GM18907 (cell line): ENCODE measurements around the gene USH2A.

ENCODE experiments used
- ATAC-seq: cut with Tn5 transposase; IDR thresholded peaks from one replicate; pipeline ENCODE4 v1.9.1; 2021; ENCODE audit warnings: mild to moderate bottlenecking, moderate library complexity; ENCODE audit not compliant: unreplicated experiment

Gene USH2A

GRCh38 chr1:215807911-215808436 is 615.3 kb downstream of the USH2A start:
- ATAC-seq: no peak

GRCh38 chr1:215807218-215807617 is 616.0 kb downstream of the USH2A start:
- no peak for ATAC-seq

GRCh38 chr1:215797859-215798258 is 625.4 kb downstream of the USH2A start:
- ATAC-seq: no peak

- ATAC-seq: no peak
Observed at GRCh38 chr1:215794156-215794555, 629.1 kb downstream of the USH2A start.

- no peak for ATAC-seq
Observed at GRCh38 chr1:215793180-215793579, 630.1 kb downstream of the USH2A start.

GRCh38 chr1:215792446-215792845 is 630.8 kb downstream of the USH2A start:
- no peak for ATAC-seq

GRCh38 chr1:215789981-215790380 is 633.3 kb downstream of the USH2A start:
- no peak for ATAC-seq

- ATAC-seq: no peak
Observed at GRCh38 chr1:215786997-215787396, 636.3 kb downstream of the USH2A start.

- no peak for ATAC-seq
Observed at GRCh38 chr1:215780641-215781040, 642.6 kb downstream of the USH2A start.

GRCh38 chr1:215780139-215780538 is 643.1 kb downstream of the USH2A start:
- no peak for ATAC-seq

- no peak for ATAC-seq
Observed at GRCh38 chr1:215779729-215780128, 643.5 kb downstream of the USH2A start.

GRCh38 chr1:215777370-215777925 is 645.8 kb downstream of the USH2A start:
- ATAC-seq: no peak

GRCh38 chr1:215776336-215776735 is 646.9 kb downstream of the USH2A start:
- ATAC-seq: no peak

GRCh38 chr1:215772151-215772550 is 651.1 kb downstream of the USH2A start:
- ATAC-seq: no peak

- ATAC-seq: no peak
Observed at GRCh38 chr1:215768303-215768702, 654.9 kb downstream of the USH2A start.

- no peak for ATAC-seq
Observed at GRCh38 chr1:215767761-215768160, 655.5 kb downstream of the USH2A start.

- no peak for ATAC-seq
Observed at GRCh38 chr1:215766521-215766920, 656.7 kb downstream of the USH2A start.

- ATAC-seq: no peak
Observed at GRCh38 chr1:215765833-215766232, 657.4 kb downstream of the USH2A start.

GRCh38 chr1:215761446-215761845 is 661.8 kb downstream of the USH2A start:
- ATAC-seq: no peak

- no peak for ATAC-seq
Observed at GRCh38 chr1:215754112-215754511, 669.1 kb downstream of the USH2A start.

- no peak for ATAC-seq
Observed at GRCh38 chr1:215749414-215749813, 673.8 kb downstream of the USH2A start.

GRCh38 chr1:215748431-215748830 is 674.8 kb downstream of the USH2A start:
- no peak for ATAC-seq

GRCh38 chr1:215744419-215744818 is 678.8 kb downstream of the USH2A start:
- ATAC-seq: no peak
